H1 (cell line): Measurements from ENCODE around the gene TGFB1. TPM values are rescaled to one million over a fixed set of nuclear protein-coding genes. Genes with fewer than 3 reads are reported as not detected.

Experiments used
- CHD2 ChIP-seq: IDR thresholded peaks from 2 replicates; pipeline ENCODE4 v1.6.1; 2012; ENCODE audit warnings: low read length, improper control_type of control experiment
- GTF2F1 ChIP-seq: IDR thresholded peaks from 2 replicates; pipeline ENCODE4 v1.6.1; 2012; ENCODE audit warnings: low read depth, low read length, improper control_type of control experiment, borderline replicate concordance
- KDM1A ChIP-seq: fragments of 200-600, 300-600 bp; sonication (generic); IDR thresholded peaks from 2 replicates; pipeline ENCODE4 v1.7.1; 2016; ENCODE audit warnings: mild to moderate bottlenecking, low read length, borderline replicate concordance
- ZNF274 ChIP-seq: IDR thresholded peaks from 2 replicates; pipeline ENCODE4 v1.7.0; 2012; ENCODE audit warnings: low read length, borderline replicate concordance; ENCODE audit errors: extremely low read depth
- polyA plus RNA-seq, 7 experiments: library from polyadenylated mRNA; depleted of rRNA in 3 of 7; stranded (reverse) in 5 of 7; unstranded in 2 of 7; fragments of >200 nt in 5 of 7; fragments of 200-250 nt in 2 of 7; gene quantifications; 1 replicate in 5 of 7; 2 replicates in 1 of 7; 4 replicates in 1 of 7; pipeline versions ENCODE4 v1.2.1 to v1.2.3, GENCODE V29; 2011 to 2013; ENCODE audit warnings: missing spikeins in 2 of 7, mixed read lengths in 2 of 7
- total RNA-seq: library from RNA; stranded (reverse); fragmentation: NEBNext Ultra II Directional; extraction: Animal tissue kit (Norgen Biotek cat#: 25700); gene quantifications from 2 replicates; pipeline ENCODE4 v1.2.1, GENCODE V29; 2021

Gene TGFB1
- total and polyA plus RNA-seq, 2 of the 8 experiments (the other 6 are each of a cell fraction or from before 2014, with no cell fraction given), result 1.7 to 10.6 TPM

DNA sequence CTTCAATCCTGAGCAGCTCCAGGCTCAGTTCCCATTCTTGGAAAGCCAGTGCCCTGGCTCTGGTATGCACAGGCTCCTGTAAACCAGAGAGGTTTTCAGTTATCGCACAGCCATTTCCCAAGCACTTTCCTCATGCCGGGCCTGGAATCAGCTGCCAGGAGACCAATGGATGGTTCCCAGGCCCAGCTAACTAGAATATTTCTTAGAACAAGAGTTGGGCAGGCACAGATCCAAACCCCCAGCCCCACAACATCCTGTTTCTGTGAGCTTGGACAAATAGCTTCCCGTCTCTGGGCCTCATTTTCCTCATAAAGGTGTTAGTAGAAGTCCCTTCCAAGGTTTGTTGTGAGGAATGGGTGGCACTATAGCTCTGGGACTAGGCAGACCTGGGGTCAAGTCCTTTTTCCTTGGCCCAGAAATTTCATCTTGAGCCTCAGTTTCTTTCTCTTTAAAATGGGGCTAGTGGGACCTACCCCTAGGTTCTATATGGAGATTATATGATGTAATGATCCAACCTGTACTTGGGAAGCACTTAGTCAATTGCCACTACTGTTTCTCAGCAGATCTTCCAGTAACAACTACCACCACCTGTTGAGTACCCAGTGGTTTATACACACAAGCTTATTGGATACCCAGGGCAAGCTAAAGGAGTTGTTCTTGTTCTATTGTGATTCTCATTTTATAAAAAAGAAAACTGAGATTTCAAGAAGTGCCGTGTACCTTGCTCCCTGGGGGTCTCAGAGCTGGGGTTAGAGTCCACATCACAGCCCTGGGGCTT, 48.8 kb downstream of the TGFB1 start (continued):
- TF ChIP-seq CHD2, result no peak
- no peak for TF ChIP-seq ZNF274
- TF ChIP-seq KDM1A, result no peak
- TF ChIP-seq GTF2F1, result no peak
